ENCODE data around the gene ADRA2B.

ADRA2B gene

GRCh38 chr2:96103187-96103601 lies 13.2 kb downstream of the ADRA2B start:
- no peak for DNase-seq

GRCh38 chr2:96102596-96103186 lies 13.7 kb downstream of the ADRA2B start:
- no peak for DNase-seq

- DNase-seq: no peak
Measured at GRCh38 chr2:96100893-96101304, 15.5 kb downstream of the ADRA2B start.

GRCh38 chr2:96099861-96100798 lies 16.2 kb downstream of the ADRA2B start:
- no peak for DNase-seq

- DNase-seq: no peak
Measured at GRCh38 chr2:96098900-96099590, 17.3 kb downstream of the ADRA2B start.

- no peak for DNase-seq
Measured at GRCh38 chr2:96097951-96098823, 18.2 kb downstream of the ADRA2B start.

- DNase-seq: no peak
Measured at GRCh38 chr2:96097441-96097840, 18.9 kb downstream of the ADRA2B start.

- no peak for DNase-seq
Measured at GRCh38 chr2:96095116-96095636, 21.2 kb downstream of the ADRA2B start.

GRCh38 chr2:96093528-96093927 lies 22.8 kb downstream of the ADRA2B start:
- no peak for DNase-seq

- DNase-seq: no peak
Measured at GRCh38 chr2:96092951-96093350, 23.4 kb downstream of the ADRA2B start.

- no peak for DNase-seq
Measured at GRCh38 chr2:96092573-96092877, 23.8 kb downstream of the ADRA2B start.

- no peak for DNase-seq
Measured at GRCh38 chr2:96091711-96092572, 24.4 kb downstream of the ADRA2B start.

GRCh38 chr2:96091141-96091710 lies 25.1 kb downstream of the ADRA2B start:
- DNase-seq: no peak

GRCh38 chr2:96090196-96090926 lies 26.0 kb downstream of the ADRA2B start:
- DNase-seq: peak; percentile 4

GRCh38 chr2:96089356-96090195 lies 26.8 kb downstream of the ADRA2B start:
- DNase-seq: no peak

GRCh38 chr2:96088340-96089335 lies 27.7 kb downstream of the ADRA2B start:
- DNase-seq: no peak

GRCh38 chr2:96087130-96087529 lies 29.2 kb downstream of the ADRA2B start:
- DNase-seq: no peak

Data from fibroblast of upper back skin (primary cell).